RWPE1 (cell line): Measurements from ENCODE around the gene PSMD13.

Experiments
- CTCF ChIA-PET: fragments of 350-600 bp; sonication (Branson Sonifier 250); formaldehyde crosslinking; extraction: SDS; loops from one replicate; lab custom pipeline; 2021; lab: Yijun Ruan, JAX
- POLR2A ChIA-PET: fragments of 400-600 bp; formaldehyde crosslinking; extraction: SDS; loops from one replicate; lab custom pipeline; 2020; ENCODE audit warnings: antibody characterized with exemption; ENCODE audit not compliant: low non-redundant PET; lab: Yijun Ruan, JAX
- DNase-seq: peaks from one replicate; pipeline ENCODE4 v3.0.0; 2012; ENCODE audit warnings: low spot score
- H3K27ac ChIP-seq: fragments of 450-650 bp; 2 replicates; pipeline ENCODE4 v1.5.1; 2017
- CTCF ChIP-seq: fragments of 450-650 bp; conservative IDR thresholded peaks from 2 replicates; pipeline ENCODE4 v1.5.1; 2017; ENCODE audit warnings: low read depth, mild to moderate bottlenecking

The PSMD13 gene

DNA sequence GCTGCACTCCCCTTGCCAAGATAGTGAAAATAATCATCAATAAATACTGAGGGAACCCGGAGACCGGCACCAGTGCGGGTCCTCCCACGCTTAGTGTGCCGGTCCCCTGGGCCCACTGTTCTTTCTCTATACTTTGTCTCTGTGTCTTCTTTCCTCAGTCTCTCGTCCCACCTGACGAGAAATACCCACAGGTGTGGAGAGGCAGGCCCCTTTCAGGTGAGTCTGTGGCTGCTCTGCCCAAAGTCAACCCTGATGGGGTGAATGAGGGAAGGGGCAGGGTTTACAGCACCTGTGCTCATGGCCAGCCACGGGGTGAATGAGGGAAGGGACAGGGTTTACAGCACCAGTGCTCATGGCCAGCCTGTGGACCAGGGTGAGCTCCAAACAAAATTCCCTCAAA is 34.3 kb upstream of the PSMD13 start:
- no peak for DNase-seq
- TF ChIP-seq CTCF, result no peak
- ChIA-PET CTCF (no interaction called here), POLR2A (no interaction called here)
- H3K27ac ChIP-seq, result peak overlapping the region; percentile 9; the same call in 1 of the 2 replicates

- CTCF ChIA-PET, result interaction anchor here (0.6 kb wide), 2 partner anchors 9 to 684 kb away, joined by 3 read pairs; no protein-coding TSS in a partner anchor
Observed at GRCh38 chr11:203056-203944, 33.5 kb upstream of the PSMD13 start.

GRCh38 chr11:203945-204586 is 32.7 kb upstream of the PSMD13 start:
- CTCF ChIA-PET, result interaction anchor here (0.6 kb wide), 2 partner anchors 8 to 683 kb away, joined by 3 read pairs; no protein-coding TSS in a partner anchor
- no peak for DNase-seq
- no peak for TF ChIP-seq CTCF
- H3K27ac ChIP-seq, result 0 out of 2 replicates have a peak overlapping the region, but pooled peaks have one; percentile 99
- POLR2A ChIA-PET, result no interaction called here

More at GRCh38 chr11:203056-203944, 33.5 kb upstream of the PSMD13 start:
- TF ChIP-seq CTCF, result no peak
- DNase-seq, result no peak
- POLR2A ChIA-PET, result no interaction called here
- H3K27ac ChIP-seq, result 0 out of 2 replicates have a peak overlapping the region, but pooled peaks have one; percentile 99

DNA sequence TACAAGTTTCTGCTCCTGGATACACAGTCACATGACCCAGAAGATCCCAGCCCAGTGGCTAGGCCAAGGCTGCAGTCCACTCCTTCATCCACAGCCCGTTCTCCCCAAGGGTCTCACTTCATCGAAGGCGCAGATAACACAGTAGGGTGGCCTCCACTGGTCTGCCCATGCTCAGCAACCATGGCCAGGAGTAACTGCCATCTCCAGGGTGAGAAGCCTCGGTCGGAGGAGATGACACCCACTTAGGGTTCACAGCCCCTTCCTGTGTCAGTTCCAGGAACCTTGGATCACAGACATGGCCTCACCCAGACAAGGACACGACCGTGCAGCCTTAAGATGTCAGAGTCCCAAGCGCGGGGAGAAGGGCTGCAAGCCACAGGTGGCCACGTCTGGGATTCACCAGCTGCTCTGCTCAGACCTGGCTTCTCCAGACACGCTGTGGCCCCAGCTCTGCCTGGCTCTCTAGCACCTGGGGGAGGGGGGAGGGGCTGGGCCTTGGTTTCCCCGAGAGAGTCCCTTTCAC is 32.1 kb upstream of the PSMD13 start:
- POLR2A ChIA-PET, result interaction anchor here (0.6 kb wide), 1 partner anchor 31 kb away, joined by 3 read pairs; no protein-coding TSS in a partner anchor

GRCh38 chr11:205221-206001 is 31.4 kb upstream of the PSMD13 start:
- DNase-seq, result no peak
- CTCF ChIA-PET, result no interaction called here
- no peak for TF ChIP-seq CTCF
- POLR2A ChIA-PET, result interaction anchor here (0.6 kb wide), 1 partner anchor 30 kb away, joined by 3 read pairs; no protein-coding TSS in a partner anchor
- peak overlapping the region; percentile 99 for H3K27ac ChIP-seq

More for the DNA sequence above, 32.1 kb upstream of the PSMD13 start:
- no peak for TF ChIP-seq CTCF
- CTCF ChIA-PET, result no interaction called here
- H3K27ac ChIP-seq, result peak overlapping the region; percentile 99; the same call in 1 of the 2 replicates
- DNase-seq, result no peak
